Testis (tissue), 3 donors: ENCODE measurements around the gene FOSL1. TPM values are rescaled to one million over a fixed set of nuclear protein-coding genes. Genes with fewer than 3 reads are reported as not detected.

Experiments used
- DNase-seq: peaks from one replicate; pipeline ENCODE4 v3.0.0-alpha.2; 2019
- H3K27ac ChIP-seq, 2 donors: fragments of 200-600 bp; sonication (generic); one replicate each; pipeline ENCODE4 v1.5.1; 2019
- H3K27me3 ChIP-seq: fragments of 200-600 bp; sonication (generic); one replicate; pipeline ENCODE4 v1.5.1; 2019
- H3K36me3 ChIP-seq: fragments of 200-600 bp; sonication (generic); one replicate; pipeline ENCODE4 v1.5.1; 2017; ENCODE audit warnings: low read depth; ENCODE audit errors: missing control alignments
- H3K4me1 ChIP-seq: fragments of 200-600 bp; sonication (generic); one replicate; pipeline ENCODE4 v1.5.1; 2019
- H3K4me3 ChIP-seq, 2 donors: fragments of 200-600 bp; sonication (generic); one replicate each; pipeline ENCODE4 v1.5.1; 2017 to 2019
- H3K9me3 ChIP-seq: fragments of 200-600 bp; sonication (generic); one replicate; pipeline ENCODE4 v1.5.1; 2017
- CTCF ChIP-seq, 3 experiments: fragments of 450-650 bp in 2 of 3; fragments of 200-600 bp in 1 of 3; sonication (generic) in 1 of 3; IDR thresholded peaks; one replicate each; pipeline ENCODE4 v1.5.1; 2016 to 2019; ENCODE audit warnings: antibody characterized with exemption in 3 of 3, mild to moderate bottlenecking in 2 of 3, moderate library complexity in 1 of 3
- POLR2A ChIP-seq: fragments of 450-650 bp; IDR thresholded peaks from one replicate; pipeline ENCODE4 v1.6.1; 2017; ENCODE audit warnings: antibody characterized with exemption, mild to moderate bottlenecking, moderate library complexity
- WGBS, 2 donors: methylation state at CpG; one replicate each; pipeline ENCODE4 v1.1.5; 2018; 5-methylcytosine and 5-hydroxymethylcytosine counted together
- intact Hi-C: fragments of 100-400 bp; cut with DNase I; formaldehyde crosslinking; loops from one replicate; pipeline ENCODE4 v1.15.1; 2023; ENCODE audit warnings: low total_unique reads
- polyA plus RNA-seq: library from polyadenylated mRNA; stranded (reverse); fragments of 350-450 nt; fragmentation: Illumina TruSeq; extraction: RNeasy Lipid Tissue Mini Kit (QIAGEN cat#74804); gene quantifications from one replicate; pipeline ENCODE4 v1.2.3, GENCODE V29; 2014; ENCODE audit warnings: low read depth, low replicate concordance; ENCODE audit not compliant: insufficient read depth
- total RNA-seq, 2 donors: library from RNA; depleted of rRNA; stranded (reverse); fragments of >200 nt; gene quantifications; one replicate each; pipeline ENCODE4 v1.2.3, GENCODE V29; 2016

Gene FOSL1
- total and polyA plus RNA-seq, 3 donors from 2014 or later = 1.7 to 2.0 (median 1.7) TPM

GRCh38 chr11:65921876-65922275 lies 21.7 kb upstream of the FOSL1 start:
- no peaks in the 10 kb centered on the region for H3K9me3 ChIP-seq
- H3K4me3 ChIP-seq = no peak overlapping the region
- 88 to 91% methylated on average over 10 of the region's 10 CpGs for WGBS, 2 donors
- no peak for DNase-seq
- intact Hi-C loops = no loop called here
- H3K27ac ChIP-seq = no peak overlapping the region
- no peaks in the 10 kb centered on the region for H3K27me3 ChIP-seq
- H3K4me1 ChIP-seq = peaks cover 25% of the 10 kb centered on the region
- H3K36me3 ChIP-seq = no peaks in the 10 kb centered on the region
- no peak for TF ChIP-seq POLR2A
- TF ChIP-seq CTCF (IDR thresholded peaks at IDR 0.05) = no peak

- no peaks in the 10 kb centered on the region for H3K9me3 ChIP-seq
- DNase-seq = no peak
- WGBS, 2 donors = 72 to 73% methylated on average over 12 of the region's 12 CpGs
- H3K4me1 ChIP-seq = peaks cover 30% of the 10 kb centered on the region
- H3K36me3 ChIP-seq = no peaks in the 10 kb centered on the region
- no peak overlapping the region for H3K27ac ChIP-seq
- no peaks in the 10 kb centered on the region for H3K27me3 ChIP-seq
- TF ChIP-seq CTCF (IDR thresholded peaks at IDR 0.05) = no peak
- no peak for TF ChIP-seq POLR2A
- intact Hi-C loops = no loop called here
- no peak overlapping the region for H3K4me3 ChIP-seq
Measured at GRCh38 chr11:65921033-65921555, 20.9 kb upstream of the FOSL1 start.

- Histone ChIP-seq H3K36me3 (no peaks in the 10 kb centered on the region), H3K27ac (peak overlapping the region; percentile 88 to 97), H3K4me3 (peak overlapping the region; percentile 85 to 98), H3K27me3 (no peaks in the 10 kb centered on the region), H3K9me3 (no peaks in the 10 kb centered on the region), H3K4me1 (peaks cover 37% of the 10 kb centered on the region)
- DNase-seq = no peak
- intact Hi-C loops = no loop called here
- TF ChIP-seq CTCF (IDR thresholded peaks at IDR 0.05) (no peak), POLR2A (no peak)
- 16 to 25% methylated on average over 9 to 15 of the region's 15 CpGs for WGBS, 2 donors
Measured at GRCh38 chr11:65920372-65920802, 20.2 kb upstream of the FOSL1 start.

GRCh38 chr11:65919573-65920371 lies 19.6 kb upstream of the FOSL1 start:
- no peak for TF ChIP-seq POLR2A
- no peak for TF ChIP-seq CTCF (IDR thresholded peaks at IDR 0.05)
- WGBS, 2 donors = 0% methylated on average over 60 of the region's 60 CpGs; no CpG with 5 or more reads in 1 of the 2 donors
- Histone ChIP-seq H3K4me1 (peaks cover 44% of the 10 kb centered on the region), H3K27ac (peak overlapping the region; percentile 88 to 97), H3K4me3 (peak overlapping the region; percentile 85 to 98), H3K9me3 (no peaks in the 10 kb centered on the region), H3K27me3 (no peaks in the 10 kb centered on the region), H3K36me3 (no peaks in the 10 kb centered on the region)
- intact Hi-C loops = no loop called here
- DNase-seq = peak; percentile 54
